Hepatic stellate cell (primary cell): Measurements from ENCODE around the gene CES2.

ENCODE experiments used
- DNase-seq: peaks from one replicate; pipeline ENCODE4 v3.0.0; 2011; ENCODE audit warnings: low spot score

CES2 gene

GRCh38 chr16:66918803-66919568 lies 16.3 kb upstream of the CES2 start, which contains the start of gene CDH16:
CDH16 (minus strand) TSS chr16:66918885; CDS start chr16:66918065, 820 bp downstream.
- DNase-seq = no peak

DNA sequence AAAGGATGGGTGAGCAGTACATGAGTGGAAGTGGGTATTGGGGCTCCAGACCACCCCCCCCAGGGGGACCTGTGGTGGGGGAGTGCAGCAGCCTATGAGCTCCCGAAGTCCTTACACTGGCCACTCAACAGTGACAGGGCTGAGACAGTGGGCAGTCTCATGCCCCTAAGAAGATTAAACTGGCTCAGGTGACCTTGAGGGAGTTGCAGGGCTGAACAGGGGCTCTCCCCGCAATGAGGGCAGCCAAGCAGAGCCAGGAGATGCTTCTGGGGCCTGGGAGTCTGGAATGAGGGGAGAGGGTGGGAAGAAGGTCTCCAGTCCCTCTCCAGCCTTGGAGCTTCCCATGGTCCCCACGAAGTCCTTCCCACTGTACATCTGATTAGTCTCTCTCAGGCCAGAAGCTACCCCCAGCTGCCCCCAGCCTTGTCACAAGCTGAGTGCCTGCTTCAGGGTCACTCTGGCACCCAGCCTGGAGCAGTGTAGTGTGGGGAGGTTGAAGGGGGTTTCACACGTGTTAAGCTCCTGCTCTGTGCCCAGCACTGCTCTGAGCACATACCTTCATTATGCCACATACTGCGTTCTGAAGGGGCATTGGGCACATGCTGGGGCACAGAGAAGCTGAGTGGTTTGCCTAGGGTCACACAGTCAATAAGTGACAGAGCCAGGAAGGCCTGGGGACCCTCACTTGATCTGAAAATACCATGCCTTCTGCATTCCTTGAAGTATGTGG lies 15.6 kb upstream of the CES2 start:
- no peak for DNase-seq

DNA sequence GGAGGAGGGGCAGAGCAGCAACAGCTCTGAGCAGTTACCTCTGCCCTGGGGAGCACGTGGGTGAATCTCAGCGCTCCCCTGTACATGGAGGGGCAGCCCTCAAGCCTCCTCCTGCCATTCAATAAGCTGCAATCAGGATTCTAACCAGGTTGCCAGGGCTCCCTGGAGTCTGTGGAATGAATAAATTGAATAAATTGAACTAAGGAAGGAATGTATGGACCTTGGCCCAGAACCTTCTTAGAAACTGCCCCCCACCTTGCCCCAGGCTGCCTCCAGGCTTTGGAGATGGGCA lies 15.1 kb upstream of the CES2 start:
- DNase-seq = no peak

- DNase-seq = no peak
These were observed 14.2 kb upstream of the CES2 start for GRCh38 chr16:66920924-66921680.

- no peak for DNase-seq
These were observed 13.4 kb upstream of the CES2 start for GRCh38 chr16:66921729-66922450.

- peak; percentile 96 for DNase-seq
These were observed 12.0 kb upstream of the CES2 start for GRCh38 chr16:66923247-66923731.

DNA sequence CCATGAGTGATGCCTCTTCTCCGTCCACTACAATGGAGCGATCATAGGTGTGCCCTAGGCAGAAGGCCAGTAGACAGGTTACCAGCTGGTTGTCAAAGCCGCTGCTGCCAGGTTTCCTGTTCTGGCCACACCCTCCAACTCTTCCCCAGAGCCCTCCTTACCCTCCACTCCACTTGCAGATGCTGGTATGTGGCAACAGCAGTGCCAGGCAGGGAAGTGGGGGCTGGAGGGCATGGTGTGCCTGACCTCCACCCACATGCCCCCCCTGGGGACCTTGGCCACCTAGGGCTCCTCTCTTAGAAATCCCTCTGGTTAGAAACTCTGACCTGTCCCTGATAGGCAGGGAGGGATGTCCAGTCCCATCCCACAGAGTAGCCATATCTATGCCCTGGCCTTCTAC lies 11.4 kb upstream of the CES2 start:
- no peak for DNase-seq

DNA sequence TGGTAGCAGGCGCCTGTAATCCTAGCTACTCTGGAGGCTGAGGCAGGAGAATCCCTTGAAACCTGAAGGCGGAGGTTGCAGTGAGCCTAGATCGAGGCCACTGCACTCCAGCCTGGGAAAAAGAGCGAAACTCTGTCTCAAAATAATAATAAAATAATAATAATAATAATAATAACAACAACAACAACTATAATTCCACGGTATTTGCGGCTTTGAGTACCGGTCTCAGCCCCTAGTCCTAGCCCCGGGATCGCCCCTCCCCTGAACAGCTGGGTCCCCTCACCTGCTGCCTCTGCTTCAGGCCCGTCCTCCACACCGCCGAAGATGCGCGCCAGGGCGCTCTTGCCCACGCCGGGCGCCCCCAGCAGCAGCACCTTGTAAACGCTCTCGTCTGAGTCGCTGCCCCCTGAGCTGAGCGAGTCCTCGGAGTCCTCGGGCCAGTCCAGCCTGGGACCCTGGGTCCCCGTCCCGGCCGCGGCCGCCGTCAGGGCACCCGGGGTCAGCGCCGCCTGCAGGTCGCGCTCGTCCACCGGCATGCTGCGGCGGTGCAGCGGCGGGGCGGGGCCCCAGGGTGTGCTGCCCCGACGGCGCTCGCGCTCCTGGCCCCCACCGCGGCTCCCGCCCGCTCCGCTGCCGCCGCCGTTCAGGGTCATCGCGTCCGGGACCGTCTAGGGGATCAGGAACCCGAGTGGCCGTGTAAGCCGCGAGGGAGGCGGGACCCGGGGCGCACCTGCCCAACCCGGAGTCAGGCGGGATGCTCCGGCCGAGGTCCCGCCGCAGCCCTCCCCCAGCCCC lies 10.6 kb upstream of the CES2 start:
- DNase-seq = peak; percentile 63

DNA sequence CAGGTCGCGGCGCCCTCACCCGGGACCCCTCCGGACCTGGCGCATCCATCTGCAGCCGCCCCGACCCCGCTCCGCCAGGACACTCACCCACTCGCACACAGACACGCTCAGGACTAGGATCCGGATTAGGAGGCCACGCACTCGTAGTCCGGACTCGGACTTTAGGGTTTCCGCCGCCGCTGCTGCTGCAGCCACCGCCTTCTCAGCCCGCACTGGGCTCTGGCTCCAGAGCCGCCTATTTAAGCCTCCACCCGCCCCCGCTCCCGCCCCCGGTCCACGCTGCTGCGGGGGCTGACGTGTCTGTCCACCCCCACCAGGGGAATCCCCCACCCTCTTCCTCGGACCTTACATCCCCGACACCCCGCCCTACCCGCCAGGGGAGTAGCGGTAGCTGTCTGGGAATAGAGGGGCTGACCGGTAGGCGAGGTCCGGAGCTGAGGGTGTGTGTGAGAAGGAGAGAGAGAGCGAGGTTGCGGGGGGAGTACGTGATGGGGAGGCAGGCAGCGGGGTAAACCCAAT lies 9.9 kb upstream of the CES2 start, which contains the start of gene RRAD:
Gene RRAD (minus strand): TSS at position 214 of the 519 bp plus-strand sequence. CDS start 356 bp downstream, outside the sequence.
- peak; percentile 76 for DNase-seq

DNA sequence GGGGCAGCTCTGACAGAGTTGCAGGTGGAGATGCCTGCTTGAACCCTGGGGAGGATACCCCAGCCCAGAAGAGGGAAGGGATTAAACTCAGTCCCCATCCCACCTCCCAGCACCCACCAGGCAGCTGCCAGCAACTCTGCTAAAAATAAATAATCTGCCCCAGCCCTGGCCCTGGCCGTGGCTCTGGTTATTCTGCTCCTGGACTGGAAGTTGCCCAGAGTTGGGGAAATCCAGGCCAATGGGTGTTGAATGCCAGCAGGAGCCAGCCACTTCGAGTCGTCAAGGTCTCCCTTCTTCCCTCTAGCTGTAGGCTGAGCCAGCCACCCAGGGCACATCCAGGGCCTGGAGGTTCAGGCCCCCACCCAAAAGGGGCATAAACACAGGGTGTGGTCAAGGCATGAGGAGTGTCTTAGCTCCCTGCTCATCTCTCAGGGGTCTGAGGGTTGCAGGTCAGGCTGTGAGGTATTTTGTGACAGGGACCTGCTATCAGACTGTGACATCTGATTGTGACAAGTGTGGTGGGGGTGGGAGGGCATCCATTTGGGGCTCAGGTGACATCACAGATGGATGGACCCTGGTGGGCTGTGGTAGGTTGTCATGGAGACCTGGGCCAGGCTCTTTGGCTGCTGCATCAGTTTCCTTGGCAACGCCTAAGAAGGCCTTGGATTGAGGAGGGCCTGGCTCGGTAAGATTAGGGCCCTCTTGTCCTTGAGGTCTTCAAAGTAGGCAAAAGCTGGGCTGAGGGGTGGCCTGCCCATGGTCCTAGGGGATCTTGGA lies 9.0 kb upstream of the CES2 start:
- DNase-seq = peak; percentile 39

DNA sequence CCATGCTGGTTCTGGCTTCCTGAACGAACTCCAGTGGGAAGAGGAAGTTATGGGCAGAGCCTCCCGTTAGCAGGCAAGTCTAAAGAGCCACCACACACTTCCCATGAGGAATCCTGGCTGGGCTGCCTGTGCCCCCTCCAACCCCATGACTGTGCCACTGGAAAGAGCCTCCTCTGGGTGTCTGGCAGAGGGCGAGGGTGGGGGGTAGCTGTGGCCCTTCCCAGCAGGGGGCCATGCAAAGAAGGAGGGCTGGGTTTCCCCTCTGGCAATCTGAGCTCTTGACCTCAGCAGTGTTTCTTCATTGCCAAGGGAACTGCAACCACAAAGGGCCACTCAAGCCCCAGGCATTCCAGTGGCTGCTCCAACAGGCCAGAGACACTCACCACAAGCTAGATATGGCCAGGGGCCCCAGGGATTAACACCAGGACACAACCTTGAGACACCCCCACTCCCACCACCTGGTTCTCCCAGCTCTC lies 8.3 kb upstream of the CES2 start:
- DNase-seq = peak; percentile 94

- peak; percentile 38 for DNase-seq
These were observed 7.2 kb upstream of the CES2 start for GRCh38 chr16:66927918-66928649.

DNA sequence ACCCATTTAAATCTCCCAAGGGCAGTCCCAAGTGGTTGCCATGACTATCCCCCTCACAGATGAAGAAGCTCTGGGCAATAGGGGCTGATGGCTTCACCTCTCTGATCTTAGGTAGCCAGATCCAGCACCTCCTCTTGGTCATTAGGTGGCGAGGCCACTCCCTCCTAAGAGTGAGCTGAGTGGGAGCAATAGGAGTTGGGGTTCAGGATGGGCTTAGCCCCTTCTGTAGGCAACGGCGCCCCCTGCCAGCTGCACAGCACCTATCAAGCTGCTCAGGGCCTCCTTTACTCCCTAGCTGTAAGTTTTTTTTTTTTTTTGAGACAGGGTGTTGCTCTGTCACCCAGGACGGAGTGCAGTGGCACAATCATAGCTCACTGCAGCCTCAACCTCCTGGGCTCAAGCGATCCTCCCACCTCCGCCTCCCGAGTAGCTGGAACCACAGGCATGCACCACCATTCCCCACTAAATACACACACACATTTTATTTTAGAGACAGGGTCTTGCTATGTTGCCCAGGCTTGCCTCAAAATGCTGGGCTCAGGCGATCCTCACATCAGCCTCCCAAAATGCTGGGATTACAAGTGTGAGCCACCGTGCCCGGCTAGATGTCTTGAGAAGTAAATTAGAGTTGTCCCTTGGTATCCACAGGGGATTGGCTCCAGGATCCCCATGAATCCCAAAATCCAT lies 6.5 kb upstream of the CES2 start:
- DNase-seq = peak; percentile 39

DNA sequence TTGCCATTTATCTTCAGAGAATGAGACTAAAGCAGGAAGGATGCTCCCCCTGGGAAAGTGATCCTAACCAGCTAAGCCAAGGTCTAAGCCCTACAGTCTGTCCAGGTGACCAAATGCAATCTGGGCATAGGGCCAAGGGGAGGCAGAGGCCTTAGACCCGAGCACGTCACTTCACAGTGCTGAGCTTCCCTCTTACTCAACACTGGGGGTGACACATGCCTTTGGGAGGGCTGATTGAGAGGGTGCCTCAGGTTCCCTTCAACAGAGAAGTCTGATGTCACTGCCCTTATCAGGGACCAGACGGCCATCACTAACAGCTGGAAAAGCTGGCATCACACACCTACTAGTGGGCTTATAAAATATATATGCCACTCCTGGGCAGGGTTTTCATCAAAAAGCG lies 5.1 kb upstream of the CES2 start:
- DNase-seq = no peak

GRCh38 chr16:66931665-66932064 lies 3.7 kb upstream of the CES2 start:
- DNase-seq = no peak

DNA sequence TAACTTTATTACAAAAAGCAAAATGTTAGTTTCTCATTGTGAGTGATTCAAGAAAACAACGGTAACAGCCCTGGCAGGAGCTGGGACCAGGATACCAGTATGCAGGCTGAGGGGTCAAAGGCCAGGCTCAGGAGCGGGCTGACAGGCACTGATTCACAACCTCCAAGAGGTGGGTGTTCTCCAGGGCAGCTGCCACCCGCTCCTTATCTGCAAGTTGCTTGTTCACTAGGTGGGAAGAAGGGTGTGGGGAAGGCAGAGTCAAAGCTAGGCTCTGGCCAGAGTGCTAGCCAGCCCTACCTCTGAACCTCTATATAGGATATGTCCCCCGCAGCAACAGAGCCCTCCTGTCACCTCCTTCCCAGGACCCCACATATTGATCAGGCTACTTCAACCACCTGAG lies 3.2 kb upstream of the CES2 start:
- no peak for DNase-seq

DNA sequence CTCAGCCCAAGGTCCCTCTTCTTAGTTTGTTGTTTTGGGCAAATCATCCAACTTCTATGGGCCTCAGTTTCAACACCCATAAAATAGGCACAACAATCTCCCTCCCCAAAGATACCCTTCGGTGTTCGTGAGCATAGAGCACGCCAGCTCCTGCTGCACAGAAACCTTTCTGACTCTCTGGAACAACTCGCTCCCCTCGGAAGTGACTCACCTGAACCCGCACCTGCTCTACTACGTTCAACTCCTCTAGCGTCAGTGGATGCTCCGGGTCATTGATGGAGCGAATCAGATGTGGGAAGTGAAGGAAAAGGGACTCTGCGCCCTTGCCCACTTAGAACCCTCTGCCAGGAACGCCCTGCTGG lies 1.6 kb upstream of the CES2 start:
- DNase-seq = peak; percentile 32

- peak; percentile 93 for DNase-seq
These were observed 1.0 kb upstream of the CES2 start, which contains the start of gene CIAO2B for GRCh38 chr16:66934138-66934838. CIAO2B (minus strand) TSS chr16:66934402; CDS start chr16:66934364, 38 bp downstream.
